GM19099 (cell line): ENCODE measurements around the gene WASHC4.

Experiments used
- POLR2A ChIP-seq: IDR thresholded peaks from 3 replicates; pipeline ENCODE4 v1.6.1; 2011; ENCODE audit warnings: low read depth; ENCODE audit not compliant: insufficient read length; ENCODE audit errors: extremely low read depth

Gene WASHC4

GRCh38 chr12:105214148-105214547, 106.6 kb downstream of the WASHC4 start:
- TF ChIP-seq POLR2A, result no peak

- TF ChIP-seq POLR2A, result no peak
These were observed 107.3 kb downstream of the WASHC4 start for GRCh38 chr12:105214670-105215375.

- no peak for TF ChIP-seq POLR2A
These were observed 110.9 kb downstream of the WASHC4 start for GRCh38 chr12:105218434-105218833.
